Activated CD4-positive, alpha-beta memory T cell treated with anti-CD3 and anti-CD28 coated beads, Interleukin-2, amount 10 ng/mL, durations not matched to agents 7 days and 5 days (primary cell): ENCODE measurements around the gene DLG1. TPM values are rescaled to one million over a fixed set of nuclear protein-coding genes. Genes with fewer than 3 reads are reported as not detected.
"Not testable (repeated sequence)": the region's sequence is repeated elsewhere in the genome, so short reads cannot be mapped to it uniquely, and the experiment has no call there.

Experiments
- CTCF ChIA-PET: fragments of 350-600 bp; sonication (Branson Sonifier 250); formaldehyde crosslinking; loops from one replicate; lab custom pipeline; 2021; ENCODE audit warnings: antibody characterized with exemption, inconsistent platforms; lab: Charles Lee
- POLR2A ChIA-PET: fragments of 350-600 bp; sonication (Branson Sonifier 250); formaldehyde crosslinking; loops from one replicate; lab custom pipeline; 2021; ENCODE audit warnings: antibody characterized with exemption; lab: Charles Lee
- DNase-seq: peaks from one replicate; pipeline ENCODE4 v3.0.0-alpha.2; 2020
- H3K27ac Mint-ChIP-seq: one replicate; pipeline ENCODE4 v1.8.0; 2021; ENCODE audit warnings: mild to moderate bottlenecking, mixed read lengths
- H3K27me3 Mint-ChIP-seq: one replicate; pipeline ENCODE4 v1.8.0; 2021; ENCODE audit warnings: mixed read lengths
- H3K36me3 Mint-ChIP-seq: one replicate; pipeline ENCODE4 v1.8.0; 2021; ENCODE audit warnings: low read depth, mixed read lengths
- H3K4me1 Mint-ChIP-seq: one replicate; pipeline ENCODE4 v1.8.0; 2021; ENCODE audit warnings: mixed read lengths
- H3K4me3 Mint-ChIP-seq: one replicate; pipeline ENCODE4 v1.8.0; 2021; ENCODE audit warnings: mild to moderate bottlenecking, mixed read lengths
- H3K9me3 Mint-ChIP-seq: one replicate; pipeline ENCODE4 v1.8.0; 2021; ENCODE audit warnings: mixed read lengths
- total RNA-seq, 2 experiments: library from RNA; stranded (reverse); gene quantifications; one replicate each; pipeline ENCODE4 v1.2.3, GENCODE V29; 2021

Gene DLG1
- total RNA-seq, 2 experiments from 2014 or later, result 58.2 to 61.4 TPM

GRCh38 chr3:197068077-197068476 is 230.3 kb downstream of the DLG1 start:
- no peak for DNase-seq
- Mint-ChIP-seq H3K36me3 (peaks cover 17% of the 10 kb centered on the region), H3K27ac (no peak overlapping the region), H3K9me3 (no peaks in the 10 kb centered on the region), H3K4me3 (no peak overlapping the region), H3K4me1 (no peaks in the 10 kb centered on the region), H3K27me3 (no peaks in the 10 kb centered on the region)
- ChIA-PET CTCF (interaction anchor here (0.7 kb wide), 1 partner anchor 83 kb away, joined by 3 read pairs; no protein-coding TSS in a partner anchor), POLR2A (no interaction called here)

- Mint-ChIP-seq H3K4me3 (no peak overlapping the region), H3K36me3 (peaks cover 34% of the 10 kb centered on the region), H3K4me1 (no peaks in the 10 kb centered on the region), H3K9me3 (no peaks in the 10 kb centered on the region), H3K27me3 (no peaks in the 10 kb centered on the region), H3K27ac (no peak overlapping the region)
- ChIA-PET CTCF (no interaction called here), POLR2A (interaction anchor here (0.6 kb wide), 1 partner anchor 545 kb away, joined by 4 read pairs; no protein-coding TSS in a partner anchor)
- no peak for DNase-seq
Observed at GRCh38 chr3:197064771-197065170, 233.6 kb downstream of the DLG1 start.

DNA sequence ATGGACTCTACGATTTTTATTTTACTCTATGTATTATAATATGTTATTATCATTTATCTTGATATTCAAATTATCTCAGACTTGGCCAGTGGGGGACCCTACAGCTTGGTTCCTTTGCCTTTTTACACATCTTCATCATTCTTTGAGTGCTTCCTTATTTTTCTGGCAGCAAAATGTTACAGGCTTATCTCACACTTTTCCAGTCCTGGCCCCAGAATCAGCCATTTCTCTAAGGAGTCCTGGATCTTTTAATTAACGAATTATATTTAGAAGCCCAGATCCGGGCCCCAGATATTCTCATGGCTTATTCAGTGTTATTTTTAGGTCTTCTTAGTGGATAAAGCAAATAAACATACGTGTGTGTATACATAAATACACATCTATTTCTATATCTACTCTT is 236.0 kb downstream of the DLG1 start:
- no peaks in the 10 kb centered on the region for H3K27me3 Mint-ChIP-seq
- H3K4me1 Mint-ChIP-seq, result no peaks in the 10 kb centered on the region
- H3K9me3 Mint-ChIP-seq, result no peaks in the 10 kb centered on the region
- H3K27ac Mint-ChIP-seq, result no peak overlapping the region
- CTCF ChIA-PET, result no interaction called here
- peaks cover 54% of the 10 kb centered on the region for H3K36me3 Mint-ChIP-seq
- H3K4me3 Mint-ChIP-seq, result no peak overlapping the region
- DNase-seq, result no peak
- POLR2A ChIA-PET, result no interaction called here

DNA sequence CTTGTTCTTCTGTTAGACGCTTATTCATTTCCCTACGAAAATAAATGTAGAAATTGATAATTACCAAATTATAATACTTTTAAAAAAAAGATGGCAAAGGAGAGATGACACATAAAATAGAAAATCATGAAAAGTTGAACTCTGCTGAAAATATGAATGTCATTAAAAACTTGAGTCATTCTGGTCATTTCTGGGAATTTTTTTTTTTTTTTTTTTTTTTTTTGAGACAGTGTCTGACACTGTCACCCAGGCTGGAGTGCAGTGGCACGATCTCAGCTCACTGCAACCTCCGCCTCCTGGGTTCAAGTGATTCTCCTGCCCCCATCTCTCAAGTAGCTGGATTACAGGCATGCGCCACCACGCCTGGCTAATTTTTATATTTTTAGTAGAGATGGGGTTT is 246.8 kb downstream of the DLG1 start:
- H3K4me3 Mint-ChIP-seq, H3K27ac Mint-ChIP-seq: not testable (repeated sequence)

DNA sequence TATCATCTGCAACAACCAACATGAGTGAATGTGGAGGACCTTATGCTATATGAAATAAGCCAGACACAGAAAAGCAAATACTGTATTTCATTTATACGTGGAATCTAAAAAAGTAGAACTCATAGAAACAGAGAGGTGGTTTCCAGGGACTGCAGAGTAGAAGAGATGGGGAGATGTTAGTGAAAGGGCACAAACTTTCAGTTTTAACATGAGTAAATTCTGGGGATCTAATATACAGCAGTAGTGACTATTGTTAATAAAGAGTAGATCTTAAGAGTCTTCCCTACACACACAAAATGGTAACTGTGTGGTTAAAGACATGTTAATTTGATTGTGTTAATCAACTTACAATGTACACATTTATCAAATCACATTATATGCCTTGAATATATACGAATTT is 247.9 kb downstream of the DLG1 start:
- Mint-ChIP-seq H3K9me3 (no peaks in the 10 kb centered on the region), H3K36me3 (peaks cover 53% of the 10 kb centered on the region), H3K27ac (no peak overlapping the region), H3K4me3 (no peak overlapping the region), H3K4me1 (peaks cover 8% of the 10 kb centered on the region), H3K27me3 (no peaks in the 10 kb centered on the region)
- POLR2A ChIA-PET, result no interaction called here
- CTCF ChIA-PET, result no interaction called here
- DNase-seq, result no peak

More for the DNA sequence above, 246.8 kb downstream of the DLG1 start:
- DNase-seq, CTCF ChIA-PET, H3K9me3 Mint-ChIP-seq, H3K27me3 Mint-ChIP-seq, POLR2A ChIA-PET, H3K4me1 Mint-ChIP-seq: not testable (repeated sequence)
- H3K36me3 Mint-ChIP-seq, result peaks cover 43% of the 10 kb centered on the region

DNA sequence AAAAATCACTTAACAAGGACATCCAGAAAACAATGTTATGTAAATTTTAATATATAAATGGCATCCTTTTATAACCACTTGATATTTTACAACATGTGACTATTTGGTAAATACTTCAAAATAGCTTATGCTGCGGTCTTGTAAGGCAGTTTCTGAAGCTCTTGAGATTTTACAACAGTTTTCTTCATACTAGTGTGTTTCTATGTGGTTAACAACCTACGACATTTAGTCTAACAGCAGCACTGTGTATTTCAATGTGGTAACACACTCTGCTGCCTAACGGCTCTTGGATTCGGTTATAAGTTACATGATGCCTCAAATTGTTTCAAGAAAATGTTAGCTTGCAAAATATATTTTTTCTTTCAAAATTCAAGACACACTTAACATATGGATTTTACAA is 255.9 kb downstream of the DLG1 start:
- no peaks in the 10 kb centered on the region for H3K9me3 Mint-ChIP-seq
- H3K27me3 Mint-ChIP-seq, result no peaks in the 10 kb centered on the region
- DNase-seq, result no peak
- H3K4me1 Mint-ChIP-seq, result no peaks in the 10 kb centered on the region
- ChIA-PET POLR2A (no interaction called here), CTCF (interaction anchor here (7.8 kb wide), 1 partner anchor 13 kb away, joined by 58 read pairs; the partner anchor contains the start of gene MELTF)
- no peak overlapping the region for H3K27ac Mint-ChIP-seq
- H3K36me3 Mint-ChIP-seq, result peaks cover 22% of the 10 kb centered on the region
- H3K4me3 Mint-ChIP-seq, result no peak overlapping the region

- Mint-ChIP-seq H3K27me3 (no peaks in the 10 kb centered on the region), H3K36me3 (peaks cover 22% of the 10 kb centered on the region), H3K9me3 (no peaks in the 10 kb centered on the region), H3K4me3 (no peak overlapping the region), H3K4me1 (no peaks in the 10 kb centered on the region), H3K27ac (no peak overlapping the region)
- DNase-seq, result no peak
- ChIA-PET POLR2A (interaction anchor here (0.6 kb wide), 1 partner anchor 112 kb away, joined by 3 read pairs; no protein-coding TSS in a partner anchor), CTCF (interaction anchor here (7.8 kb wide), 1 partner anchor 12 kb away, joined by 58 read pairs; the partner anchor contains the start of gene MELTF)
Observed at GRCh38 chr3:197041875-197042488, 256.4 kb downstream of the DLG1 start.

DNA sequence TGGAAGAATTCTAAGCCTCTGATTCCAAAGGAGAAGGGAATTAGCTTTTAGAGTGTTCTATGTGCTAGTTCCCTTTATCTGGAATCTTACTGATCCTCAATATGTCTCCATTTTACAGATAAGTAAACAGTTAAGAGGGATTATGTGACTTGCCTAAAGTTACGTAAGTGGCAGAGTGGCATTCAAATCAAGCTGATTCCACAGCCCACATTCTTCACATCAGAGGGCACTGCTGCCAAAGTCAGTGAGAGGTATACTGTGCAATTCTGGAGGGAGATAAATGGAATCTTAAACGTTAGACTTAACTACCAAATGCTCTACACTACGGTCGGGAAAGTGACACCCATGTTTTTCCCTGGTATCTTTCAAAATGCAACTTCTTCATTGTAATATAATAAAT is 257.8 kb downstream of the DLG1 start:
- no peak for DNase-seq
- Mint-ChIP-seq H3K36me3 (peaks cover 12% of the 10 kb centered on the region), H3K9me3 (no peaks in the 10 kb centered on the region), H3K4me3 (no peak overlapping the region), H3K27me3 (peaks cover 3% of the 10 kb centered on the region), H3K27ac (no peak overlapping the region), H3K4me1 (no peaks in the 10 kb centered on the region)
- POLR2A ChIA-PET, result no interaction called here
- CTCF ChIA-PET, result interaction anchor here (7.8 kb wide), 1 partner anchor 11 kb away, joined by 58 read pairs; the partner anchor contains the start of gene MELTF

DNA sequence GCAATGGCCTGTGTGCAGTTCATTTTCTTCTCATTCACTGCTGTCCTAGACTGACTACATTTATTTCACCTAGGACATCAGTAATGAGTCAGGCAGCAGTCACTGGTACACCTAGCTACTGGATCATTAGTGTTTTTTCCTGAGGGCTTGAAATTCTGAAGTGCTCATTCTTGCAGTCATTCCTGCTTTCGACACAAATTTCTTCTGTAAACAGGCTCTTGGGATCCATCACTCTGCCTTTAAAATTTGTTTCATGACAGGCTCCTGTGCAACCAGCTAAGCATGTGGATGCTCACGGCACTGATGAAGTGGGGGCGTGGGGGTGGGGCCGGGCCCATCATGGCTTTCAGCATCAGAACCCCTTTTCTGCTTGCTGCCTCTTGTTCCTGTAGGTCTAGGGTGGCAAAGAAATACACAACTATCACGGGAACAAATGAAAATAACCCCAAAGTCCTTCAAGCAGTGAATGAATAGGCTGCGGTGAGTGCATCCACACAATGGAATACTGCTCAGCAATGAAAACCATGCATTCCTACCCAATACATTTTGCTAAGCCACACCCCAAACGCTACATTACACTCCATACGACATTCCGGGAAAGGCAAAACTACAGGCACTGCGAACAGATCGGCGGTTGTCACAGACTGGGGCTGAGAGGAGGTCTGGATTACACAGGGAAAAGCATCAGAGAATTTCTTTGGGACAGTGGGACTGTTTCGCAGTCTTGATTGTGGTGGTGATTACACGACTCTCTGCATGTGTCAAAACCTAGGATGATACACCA is 259.5 kb downstream of the DLG1 start:
- peaks cover 7% of the 10 kb centered on the region for H3K27me3 Mint-ChIP-seq
- CTCF ChIA-PET, result interaction anchor here (7.8 kb wide), 1 partner anchor 9 kb away, joined by 58 read pairs; the partner anchor contains the start of gene MELTF
- no peak for DNase-seq

DNA sequence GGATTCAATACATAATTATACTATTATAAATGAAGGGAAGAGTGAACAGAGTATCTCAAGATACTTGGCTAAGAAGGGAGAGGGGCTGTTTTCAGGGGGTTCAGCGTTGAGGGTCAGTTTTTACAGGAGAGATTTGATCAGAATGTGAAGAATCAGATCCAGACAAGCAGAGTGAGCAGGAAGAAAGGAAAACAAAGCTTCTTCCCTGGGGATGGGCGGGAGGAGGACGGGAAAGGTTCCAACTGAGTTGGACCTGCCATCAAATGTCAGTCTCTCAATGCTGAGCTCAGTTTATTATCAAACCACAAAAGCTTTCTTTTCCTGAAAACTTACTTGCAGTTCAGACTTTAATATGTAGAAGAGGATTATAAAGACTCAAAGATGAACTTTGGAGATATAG is 262.8 kb downstream of the DLG1 start:
- DNase-seq, result no peak
- H3K4me3 Mint-ChIP-seq, result no peak overlapping the region
- peaks cover 2% of the 10 kb centered on the region for H3K36me3 Mint-ChIP-seq
- H3K9me3 Mint-ChIP-seq, result peaks cover 10% of the 10 kb centered on the region
- H3K27me3 Mint-ChIP-seq, result peaks cover 7% of the 10 kb centered on the region
- no peak overlapping the region for H3K27ac Mint-ChIP-seq
- H3K4me1 Mint-ChIP-seq, result peaks cover 14% of the 10 kb centered on the region
- ChIA-PET CTCF (interaction anchor here (1.3 kb wide), 1 partner anchor 12 kb away, joined by 7 read pairs; no protein-coding TSS in a partner anchor), POLR2A (interaction anchor here (1.9 kb wide), 1 partner anchor 10 kb away, joined by 4 read pairs; no protein-coding TSS in a partner anchor)

More for the DNA sequence above, 259.5 kb downstream of the DLG1 start:
- POLR2A ChIA-PET, result no interaction called here
- Mint-ChIP-seq H3K36me3 (peaks cover 2% of the 10 kb centered on the region), H3K9me3 (peaks cover 3% of the 10 kb centered on the region), H3K4me1 (no peaks in the 10 kb centered on the region), H3K27ac (no peak overlapping the region), H3K4me3 (no peak overlapping the region)

- CTCF ChIA-PET, result interaction anchor here (0.6 to 1.3 kb wide), 2 partner anchors 11 to 12 kb away, joined by 6 to 7 read pairs; no protein-coding TSS in a partner anchor
Observed at GRCh38 chr3:197034778-197035177, 263.6 kb downstream of the DLG1 start.

GRCh38 chr3:197033764-197034163 is 264.6 kb downstream of the DLG1 start:
- peaks cover 10% of the 10 kb centered on the region for H3K9me3 Mint-ChIP-seq
- DNase-seq, H3K4me3 Mint-ChIP-seq, CTCF ChIA-PET, POLR2A ChIA-PET, H3K27me3 Mint-ChIP-seq, H3K27ac Mint-ChIP-seq, H3K36me3 Mint-ChIP-seq: not testable (repeated sequence)
- peaks cover 23% of the 10 kb centered on the region for H3K4me1 Mint-ChIP-seq

More at GRCh38 chr3:197034778-197035177, 263.6 kb downstream of the DLG1 start:
- H3K27me3 Mint-ChIP-seq, POLR2A ChIA-PET, H3K27ac Mint-ChIP-seq, H3K4me3 Mint-ChIP-seq, H3K36me3 Mint-ChIP-seq, DNase-seq: not testable (repeated sequence)
- H3K4me1 Mint-ChIP-seq, result peaks cover 19% of the 10 kb centered on the region
- H3K9me3 Mint-ChIP-seq, result peaks cover 10% of the 10 kb centered on the region
